Endothelial cell of umbilical vein (primary cell): Measurements from ENCODE around the gene AMZ1. TPM values are rescaled to one million over a fixed set of nuclear protein-coding genes. Genes with fewer than 3 reads are reported as not detected.

Source experiments
- BruUV-seq: library from RNA; stranded (reverse); fragments of 400-500 nt; replicated peaks from 2 replicates; lab custom pipeline; 2021; lab: Mats Ljungman, UMichigan
- CTCF ChIA-PET: fragments of 300-600, 350-600 bp; sonication (Branson Sonifier 250); formaldehyde crosslinking; loops from one replicate; lab custom pipeline; 2021; ENCODE audit warnings: antibody characterized with exemption, inconsistent platforms; lab: Charles Lee
- POLR2A ChIA-PET: fragments of 300-600, 350-600 bp; sonication (Branson Sonifier 250); formaldehyde crosslinking; loops from one replicate; lab custom pipeline; 2021; ENCODE audit warnings: antibody characterized with exemption, inconsistent platforms; lab: Charles Lee
- DNase-seq: peaks from one replicate; pipeline ENCODE4 v3.0.0-alpha.2; 2011; ENCODE audit warnings: low read depth, low spot score
- FAIRE-seq: peaks from 2 replicates; lab custom pipeline; 2011; peaks lifted over from hg19 to GRCh38; lab: Jason Lieb, UNC
- H2AFZ ChIP-seq: 2 replicates; pipeline ENCODE4 v1.6.0; 2012; ENCODE audit warnings: low read depth, low read length, control low read depth, inconsistent platforms
- H3K27ac ChIP-seq: 2 replicates; pipeline ENCODE4 v1.5.1; 2011; ENCODE audit warnings: low read depth, mild to moderate bottlenecking, control low read depth, low read length, moderate library complexity; ENCODE audit not compliant: insufficient read depth
- H3K27me3 ChIP-seq, 2 experiments: 2 replicates each; pipeline versions ENCODE4 v1.6.0 to v1.6.1; 2011; ENCODE audit warnings: low read length in 2 of 2, mixed read lengths in 1 of 2; ENCODE audit not compliant: control insufficient read depth in 2 of 2, insufficient read depth in 2 of 2
- H3K36me3 ChIP-seq, 2 experiments: 2 replicates in 1 of 2; 3 replicates in 1 of 2; pipeline ENCODE4 v1.5.1; 2011; ENCODE audit warnings: low read length in 2 of 2, mild to moderate bottlenecking in 1 of 2, moderate library complexity in 1 of 2; ENCODE audit not compliant: control insufficient read depth in 2 of 2, insufficient read depth in 2 of 2; ENCODE audit errors: extremely low read depth in 1 of 2
- H3K4me1 ChIP-seq: 3 replicates; pipeline ENCODE4 v1.5.1; 2011; ENCODE audit warnings: mild to moderate bottlenecking, low read length; ENCODE audit not compliant: control insufficient read depth, insufficient read depth; ENCODE audit errors: extremely low read depth
- H3K4me2 ChIP-seq: 2 replicates; pipeline ENCODE4 v1.6.1; 2011; ENCODE audit warnings: low read length, control low read depth, mixed read lengths; ENCODE audit not compliant: insufficient read depth
- H3K4me3 ChIP-seq, 3 experiments: fragments of 200-600 bp in 1 of 3; sonication (generic), shearing (Covaris generic) in 1 of 3; replicated peaks in 1 of 3; 2 replicates each; pipeline ENCODE4 v1.5.1; 2011 to 2016; ENCODE audit warnings: control low read depth in 3 of 3, low read length in 3 of 3, mild to moderate bottlenecking in 2 of 3, inconsistent platforms in 1 of 3, low read depth in 1 of 3, moderate library complexity in 1 of 3; ENCODE audit not compliant: insufficient read depth in 1 of 3
- H3K79me2 ChIP-seq: 2 replicates; pipeline ENCODE4 v1.6.0; 2012; ENCODE audit warnings: low read length, inconsistent platforms; ENCODE audit not compliant: control insufficient read depth, insufficient read depth
- H3K9ac ChIP-seq: replicated peaks from 2 replicates; pipeline ENCODE3; 2011; ENCODE audit warnings: low read length, control low read depth; ENCODE audit not compliant: insufficient read depth; ENCODE audit errors: extremely low read depth
- H3K9me1 ChIP-seq: replicated peaks from 3 replicates; pipeline ENCODE4 v1.6.0; 2011; ENCODE audit warnings: mild to moderate bottlenecking, low read length; ENCODE audit not compliant: control insufficient read depth, insufficient read depth; ENCODE audit errors: extremely low read depth
- H3K9me3 ChIP-seq: replicated peaks from 2 replicates; pipeline ENCODE4 v1.5.1; 2012; ENCODE audit warnings: low read length, inconsistent platforms; ENCODE audit not compliant: control insufficient read depth, insufficient read depth
- H4K20me1 ChIP-seq: replicated peaks from 2 replicates; pipeline ENCODE3; 2011; ENCODE audit warnings: mild to moderate bottlenecking, low read length; ENCODE audit not compliant: control insufficient read depth, insufficient read depth; ENCODE audit errors: extremely low read depth
- EZH2 ChIP-seq: IDR thresholded peaks from 2 replicates; pipeline ENCODE4 v1.6.1; 2012; ENCODE audit warnings: borderline replicate concordance, low read depth, mild to moderate bottlenecking, moderate library complexity, low read length, inconsistent platforms; ENCODE audit not compliant: severe bottlenecking
- FOS ChIP-seq: IDR thresholded peaks from 2 replicates; pipeline ENCODE4 v1.6.1; 2011; ENCODE audit warnings: mild to moderate bottlenecking, low read length, moderate library complexity, borderline replicate concordance; ENCODE audit not compliant: insufficient read depth
- GATA2 ChIP-seq: IDR thresholded peaks from 2 replicates; pipeline ENCODE4 v1.7.0; 2011; ENCODE audit warnings: low read depth, mild to moderate bottlenecking, moderate library complexity, mixed read lengths, low read length; ENCODE audit not compliant: insufficient read length, insufficient read depth
- JUN ChIP-seq: IDR thresholded peaks from 2 replicates; pipeline ENCODE4 v1.6.1; 2011; ENCODE audit warnings: borderline replicate concordance, low read depth; ENCODE audit not compliant: insufficient read length, insufficient read depth
- MYC ChIP-seq: IDR thresholded peaks from one replicate; pipeline ENCODE4 v1.6.1; 2011; ENCODE audit warnings: mild to moderate bottlenecking, low read depth, low read length
- POLR2A ChIP-seq: IDR thresholded peaks from 2 replicates; pipeline ENCODE4 v1.6.1; 2012; ENCODE audit warnings: low read depth, mild to moderate bottlenecking, control low read depth, low read length
- POLR2AphosphoS5 ChIP-seq: IDR thresholded peaks from 2 replicates; pipeline ENCODE4 v1.6.1; 2012; ENCODE audit warnings: low read depth, mild to moderate bottlenecking, control low read depth, low read length, moderate library complexity; ENCODE audit not compliant: insufficient read depth
- dilution Hi-C: fragments of 300-500 bp; cut with MboI; formaldehyde crosslinking; loops from one replicate; pipeline ENCODE4 v1.15.0; 2019; ENCODE audit warnings: low sequenced_read_pairs; ENCODE audit not compliant: extremely low pct_ligation_motif_present
- intact Hi-C: fragments of 100-400 bp; cut with micrococcal nuclease; formaldehyde crosslinking; loops from one replicate; pipeline ENCODE4 v1.10.0; 2022
- polyA plus RNA-seq, 4 experiments: library from polyadenylated mRNA; depleted of rRNA in 3 of 4; stranded (reverse) in 3 of 4; unstranded in 1 of 4; fragments of >200 nt; gene quantifications; 2 replicates each; pipeline versions ENCODE4 v1.2.1 to v1.2.3, GENCODE V29; 2011 to 2012; ENCODE audit warnings: missing spikeins in 1 of 4
- total RNA-seq: library from RNA; stranded (reverse); gene quantifications from 2 replicates; pipeline ENCODE4 v1.2.3, GENCODE V29; 2021
- TF ChIP-seq, protein P1 (sequence below): IDR thresholded peaks from 2 replicates; pipeline ENCODE4 v1.6.1; 2011; ENCODE audit not compliant: insufficient read depth, insufficient read length
- TF ChIP-seq, protein P2 (sequence below), 2 donors: IDR thresholded peaks; 1 replicate in 1 of 2; 2 replicates in 1 of 2; pipeline ENCODE4 v1.5.1; 2011; ENCODE audit warnings: low read length in 2 of 2, mild to moderate bottlenecking in 2 of 2, moderate library complexity in 2 of 2, control low read depth in 1 of 2, inconsistent platforms in 1 of 2, low read depth in 1 of 2; ENCODE audit not compliant: insufficient read depth in 1 of 2; ENCODE audit errors: extremely low read depth in 1 of 2

Gene AMZ1
- total and polyA plus RNA-seq, 2 donors (not counting 3 experiments of a cell fraction or from before 2014, with no cell fraction given): not detected

DNA sequence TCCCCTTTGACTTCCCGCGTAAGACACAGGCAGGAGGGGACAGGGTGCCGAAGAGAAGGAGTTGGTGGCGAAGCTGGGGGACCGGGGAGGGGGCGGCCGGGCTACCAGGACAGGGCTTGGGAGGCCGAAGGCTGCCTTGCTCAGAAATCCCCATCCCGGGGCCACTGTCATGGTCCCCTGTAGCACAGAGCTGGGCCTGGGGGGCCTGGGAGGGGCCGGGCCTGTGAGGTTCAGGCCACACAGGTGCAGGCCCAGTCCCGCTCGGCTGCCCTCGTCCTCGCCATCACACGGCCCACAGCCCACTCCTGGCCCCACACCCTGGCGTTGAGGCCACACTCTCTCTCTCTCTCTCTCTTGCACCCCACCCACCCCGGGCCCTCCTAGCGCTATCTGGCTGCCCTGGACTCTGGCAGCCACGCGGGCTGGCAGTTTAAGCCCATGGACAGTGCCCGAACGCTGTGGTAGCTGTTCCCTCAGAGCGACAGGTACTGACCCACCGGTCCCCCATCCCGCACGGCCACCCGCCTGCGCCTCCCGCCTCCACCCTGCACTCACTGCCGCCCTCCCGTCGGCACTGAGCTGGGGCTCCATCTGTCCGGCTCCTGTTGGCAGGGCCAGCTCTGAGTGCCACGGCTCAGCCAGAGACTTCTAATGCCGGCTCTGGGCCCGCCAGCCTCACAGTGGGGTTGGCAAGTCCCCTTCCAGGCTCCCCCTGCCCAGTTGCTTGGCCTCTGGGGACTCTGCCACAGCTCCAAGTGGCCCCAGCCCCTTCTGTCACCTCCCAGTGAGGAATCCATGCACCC, 28.2 kb upstream of the AMZ1 start:
- Histone ChIP-seq H4K20me1 (no peaks in the 10 kb centered on the region), H3K4me3 (no peak overlapping the region), H3K4me2 (no peak overlapping the region), H3K9me1 (no peaks in the 10 kb centered on the region), H2AFZ (no peak overlapping the region), H3K27me3 (no peaks in the 10 kb centered on the region), H3K9me3 (no peaks in the 10 kb centered on the region), H3K36me3 (peaks cover 7 to 43% of the 10 kb centered on the region in 2 experiments), H3K4me1 (peaks cover 14% of the 10 kb centered on the region), H3K9ac (no peak overlapping the region), H3K79me2 (no peaks in the 10 kb centered on the region), H3K27ac (no peak overlapping the region)
- no TSS peak for BruUV-seq
- no peak for TF ChIP-seq GATA2
- TF ChIP-seq, protein P1, sequence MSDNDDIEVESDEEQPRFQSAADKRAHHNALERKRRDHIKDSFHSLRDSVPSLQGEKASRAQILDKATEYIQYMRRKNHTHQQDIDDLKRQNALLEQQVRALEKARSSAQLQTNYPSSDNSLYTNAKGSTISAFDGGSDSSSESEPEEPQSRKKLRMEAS: no peak
- no peak for TF ChIP-seq POLR2A
- TF ChIP-seq FOS: no peak
- TF ChIP-seq MYC: no peak
- no peak for TF ChIP-seq POLR2AphosphoS5
- TF ChIP-seq JUN: no peak
- TF ChIP-seq, protein P2, sequence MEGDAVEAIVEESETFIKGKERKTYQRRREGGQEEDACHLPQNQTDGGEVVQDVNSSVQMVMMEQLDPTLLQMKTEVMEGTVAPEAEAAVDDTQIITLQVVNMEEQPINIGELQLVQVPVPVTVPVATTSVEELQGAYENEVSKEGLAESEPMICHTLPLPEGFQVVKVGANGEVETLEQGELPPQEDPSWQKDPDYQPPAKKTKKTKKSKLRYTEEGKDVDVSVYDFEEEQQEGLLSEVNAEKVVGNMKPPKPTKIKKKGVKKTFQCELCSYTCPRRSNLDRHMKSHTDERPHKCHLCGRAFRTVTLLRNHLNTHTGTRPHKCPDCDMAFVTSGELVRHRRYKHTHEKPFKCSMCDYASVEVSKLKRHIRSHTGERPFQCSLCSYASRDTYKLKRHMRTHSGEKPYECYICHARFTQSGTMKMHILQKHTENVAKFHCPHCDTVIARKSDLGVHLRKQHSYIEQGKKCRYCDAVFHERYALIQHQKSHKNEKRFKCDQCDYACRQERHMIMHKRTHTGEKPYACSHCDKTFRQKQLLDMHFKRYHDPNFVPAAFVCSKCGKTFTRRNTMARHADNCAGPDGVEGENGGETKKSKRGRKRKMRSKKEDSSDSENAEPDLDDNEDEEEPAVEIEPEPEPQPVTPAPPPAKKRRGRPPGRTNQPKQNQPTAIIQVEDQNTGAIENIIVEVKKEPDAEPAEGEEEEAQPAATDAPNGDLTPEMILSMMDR (IDR thresholded peaks at IDR 0.05; ENCODE audit: extremely low read depth in 1 of 2, insufficient read depth in 1 of 2, low read depth in 1 of 2, low read length in 2 of 2): no peak
- no peak for TF ChIP-seq EZH2
- CTCF ChIA-PET: interaction anchor here (0.8 to 1.4 kb wide), 6 partner anchors 8 to 51 kb away, joined by 3 to 6 read pairs (median 4); no protein-coding TSS in a partner anchor
- dilution Hi-C loops (no loop called here), intact Hi-C loops (loop anchor here (5.0 kb wide), 3 partner anchors 52 to 182 kb away; partner anchors contain the start of genes BRAT1, GRIFIN and IQCE)
- POLR2A ChIA-PET: no interaction called here
- no peak for DNase-seq
- FAIRE-seq: no peak
